GM18520 (cell line): ENCODE results near the gene HEYL.

Experiments
- ATAC-seq: cut with Tn5 transposase; IDR thresholded peaks from one replicate; pipeline ENCODE4 v1.9.1; 2021; ENCODE audit not compliant: unreplicated experiment

Gene HEYL

DNA sequence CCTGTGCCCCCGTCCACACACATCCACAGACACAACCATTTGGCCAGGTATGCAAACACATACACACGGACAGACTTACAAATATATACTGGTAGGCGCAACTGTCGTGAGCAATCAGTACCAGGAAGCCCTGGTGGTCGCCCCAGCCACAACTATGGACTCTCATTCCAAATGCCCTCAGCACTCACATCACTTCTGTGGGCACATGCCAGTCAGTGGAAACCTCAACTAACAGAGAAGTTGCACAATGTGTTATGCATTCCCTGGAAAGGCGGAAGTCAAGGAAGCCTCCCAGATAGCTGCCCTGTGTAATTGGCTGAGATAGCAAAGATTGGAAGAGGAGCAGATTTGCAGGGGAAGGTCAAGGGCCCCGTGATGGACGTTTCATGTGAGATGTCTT lies 1.4 kb upstream of the HEYL start:
- no peak for ATAC-seq

- ATAC-seq = no peak
Measured at GRCh38 chr1:39638965-39639304, 508 bp downstream of the HEYL start.

DNA sequence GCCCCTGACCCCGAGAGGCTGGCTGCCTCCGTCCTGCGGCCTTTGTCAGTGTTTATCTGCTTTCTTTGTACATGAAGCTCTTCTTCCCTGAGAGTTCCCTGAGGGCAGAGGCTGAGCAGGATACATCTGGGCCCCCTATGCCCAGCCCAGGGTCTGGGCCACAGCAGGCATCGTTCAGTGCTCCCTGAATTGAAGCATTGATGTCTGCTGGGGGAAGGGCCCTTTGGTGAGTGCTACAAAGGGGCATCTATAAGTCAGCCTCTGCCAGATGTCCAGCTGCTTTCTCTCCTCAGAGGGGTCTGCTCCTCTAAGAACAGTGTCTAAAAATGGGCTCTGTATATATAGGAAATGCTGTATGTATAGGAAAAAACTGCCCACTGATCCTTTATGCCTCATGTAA lies 2.1 kb downstream of the HEYL start:
- no peak for ATAC-seq

DNA sequence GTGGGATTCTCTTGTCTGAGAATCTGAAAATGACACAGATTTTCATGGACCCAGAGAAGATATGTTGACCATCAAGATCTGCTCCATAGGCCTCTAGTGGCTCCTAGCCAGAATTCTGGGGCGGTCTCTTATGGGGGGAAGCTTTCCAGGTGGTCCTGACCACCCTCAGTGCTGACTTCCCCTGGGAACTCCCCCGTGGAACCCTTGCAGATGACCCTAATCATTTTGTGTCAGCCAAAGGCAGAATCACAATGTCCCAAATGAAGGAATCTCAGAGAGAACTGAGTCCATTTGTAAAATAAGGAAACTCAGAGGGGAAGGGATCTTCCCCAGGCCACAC lies 3.6 kb downstream of the HEYL start:
- ATAC-seq = no peak

GRCh38 chr1:39635205-39635870 lies 4.1 kb downstream of the HEYL start:
- ATAC-seq = no peak

- no peak for ATAC-seq
Measured at GRCh38 chr1:39633422-39633821, 6.0 kb downstream of the HEYL start.

- no peak for ATAC-seq
Measured at GRCh38 chr1:39632682-39633417, 6.6 kb downstream of the HEYL start.

DNA sequence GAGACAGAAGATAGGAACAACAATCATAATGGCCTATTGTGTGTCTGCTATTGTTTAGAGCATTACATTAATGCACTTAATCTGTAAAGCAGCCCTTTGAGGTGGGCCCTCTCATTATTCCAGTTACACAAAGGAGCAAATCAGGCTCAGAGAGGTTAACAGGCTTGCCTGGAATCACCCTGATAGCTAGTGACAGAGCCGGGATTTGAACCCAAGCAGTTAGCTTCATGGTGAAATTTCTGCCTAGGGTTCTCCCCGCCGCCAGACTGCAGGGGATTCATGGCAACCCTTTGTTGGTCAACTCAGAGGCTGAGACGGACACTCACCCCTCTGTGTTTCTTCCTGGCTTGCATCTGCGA lies 7.1 kb downstream of the HEYL start:
- no peak for ATAC-seq

DNA sequence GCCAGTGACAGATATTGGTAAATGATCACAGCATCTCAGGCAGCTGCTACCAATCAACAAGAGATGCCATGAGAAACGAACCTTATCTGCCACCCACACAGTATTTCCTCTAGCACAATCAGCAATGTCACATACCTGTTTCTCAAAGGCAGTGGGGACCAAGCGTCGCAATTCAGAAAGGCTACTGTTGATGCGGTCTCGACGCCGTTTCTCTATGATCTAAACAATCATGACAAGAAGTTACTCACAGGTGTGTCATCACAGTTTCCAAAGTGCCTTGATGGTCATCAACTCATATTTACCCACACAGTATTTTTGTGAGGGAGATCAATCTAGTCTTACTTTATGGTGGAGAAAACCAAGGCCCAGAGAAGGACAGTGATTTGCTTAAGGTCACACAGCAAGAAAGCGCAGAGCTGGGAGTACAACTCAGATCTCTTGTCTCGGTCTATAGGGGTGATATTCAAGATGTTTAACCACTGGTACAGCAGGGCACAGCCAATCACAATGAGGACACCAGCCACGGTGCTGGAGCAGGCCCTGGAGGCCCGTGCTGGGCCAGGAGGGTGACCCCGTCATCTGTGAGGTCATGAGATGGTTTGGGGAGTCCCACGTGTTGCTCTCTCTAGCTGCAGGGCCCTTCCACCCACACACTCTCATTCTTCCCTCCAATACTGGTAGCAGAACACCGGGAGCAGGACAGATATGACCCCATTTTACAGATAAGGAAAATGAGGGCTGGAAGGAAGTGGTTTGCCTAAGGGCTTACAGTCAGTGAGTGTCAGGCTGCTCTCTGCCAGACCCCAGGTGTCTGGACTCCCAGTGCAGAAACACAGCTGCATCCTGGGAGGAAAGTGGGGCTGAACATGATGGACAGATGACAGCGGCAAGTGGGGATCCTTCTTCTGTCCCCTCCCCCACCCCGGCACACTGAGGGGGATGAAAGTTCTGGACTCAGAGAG lies 7.8 kb downstream of the HEYL start:
- ATAC-seq = no peak

GRCh38 chr1:39628807-39629350 lies 10.6 kb downstream of the HEYL start:
- no peak for ATAC-seq

DNA sequence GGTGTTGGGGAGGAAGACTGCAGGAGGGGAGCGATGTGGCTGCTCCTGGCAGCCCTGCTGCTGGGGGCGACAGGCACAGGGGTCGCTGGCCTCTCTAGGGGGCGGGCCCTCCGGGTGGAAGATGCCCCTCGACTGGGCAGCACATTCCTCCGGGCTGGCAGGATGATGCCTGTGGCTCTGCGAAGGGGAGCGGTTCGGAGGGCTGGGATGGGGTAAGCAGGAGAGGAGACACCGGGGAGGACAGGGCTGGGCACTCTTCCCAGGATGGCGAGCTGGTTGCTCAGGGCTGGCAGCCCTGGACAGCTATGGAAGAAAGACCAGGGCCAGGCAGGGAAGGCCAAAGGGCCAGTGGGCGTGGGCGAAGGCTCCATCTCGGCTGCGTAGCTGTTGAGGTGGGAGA lies 12.8 kb downstream of the HEYL start:
- ATAC-seq = no peak

- ATAC-seq = no peak
Measured at GRCh38 chr1:39625462-39626273, 13.8 kb downstream of the HEYL start.

DNA sequence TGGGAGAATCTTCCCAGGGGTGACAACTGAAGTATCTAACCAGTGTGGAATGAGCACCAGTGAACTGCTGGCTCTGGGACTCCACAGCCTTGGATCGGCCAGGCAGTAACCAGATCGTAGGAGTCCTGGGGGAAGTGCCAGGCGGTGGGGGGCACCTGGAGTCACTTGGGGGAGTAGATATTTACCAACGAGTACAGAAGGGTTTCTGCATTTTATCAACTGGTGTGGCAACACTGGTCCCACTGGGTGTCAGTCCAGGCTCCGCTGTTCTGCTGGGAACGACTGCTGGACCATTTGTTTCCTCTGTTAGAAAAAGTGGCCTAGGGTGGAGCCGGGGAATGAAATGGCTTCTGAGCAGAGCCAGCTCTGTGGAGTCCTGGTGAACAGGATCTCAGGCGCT lies 14.4 kb downstream of the HEYL start:
- no peak for ATAC-seq

- no peak for ATAC-seq
Measured at GRCh38 chr1:39623053-39623452, 16.4 kb downstream of the HEYL start.

DNA sequence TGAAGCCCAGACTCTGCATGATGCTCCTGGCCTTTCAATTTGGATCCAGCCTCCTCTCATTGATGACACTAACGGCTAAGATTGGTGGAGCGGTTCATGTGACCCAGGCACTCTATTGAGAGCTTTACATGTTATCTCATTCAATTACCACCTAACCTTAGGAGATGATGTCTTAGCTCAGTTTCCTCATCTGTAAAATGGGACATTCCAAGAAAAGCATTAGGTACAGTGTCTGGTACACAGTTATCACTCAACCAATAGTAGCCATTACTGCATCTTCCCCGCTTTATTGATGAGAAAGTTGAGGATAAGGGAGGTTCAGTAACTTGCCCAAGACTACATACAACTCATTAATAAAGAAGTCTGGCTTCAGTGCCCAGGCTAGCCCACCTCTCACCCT lies 17.0 kb downstream of the HEYL start:
- ATAC-seq = no peak

- no peak for ATAC-seq
Measured at GRCh38 chr1:39620659-39621165, 18.7 kb downstream of the HEYL start.

- ATAC-seq = no peak
Measured at GRCh38 chr1:39617488-39618049, 21.9 kb downstream of the HEYL start.

- ATAC-seq = no peak
Measured at GRCh38 chr1:39615086-39615673, 24.3 kb downstream of the HEYL start.

- no peak for ATAC-seq
Measured at GRCh38 chr1:39614488-39614887, 25.0 kb downstream of the HEYL start.

DNA sequence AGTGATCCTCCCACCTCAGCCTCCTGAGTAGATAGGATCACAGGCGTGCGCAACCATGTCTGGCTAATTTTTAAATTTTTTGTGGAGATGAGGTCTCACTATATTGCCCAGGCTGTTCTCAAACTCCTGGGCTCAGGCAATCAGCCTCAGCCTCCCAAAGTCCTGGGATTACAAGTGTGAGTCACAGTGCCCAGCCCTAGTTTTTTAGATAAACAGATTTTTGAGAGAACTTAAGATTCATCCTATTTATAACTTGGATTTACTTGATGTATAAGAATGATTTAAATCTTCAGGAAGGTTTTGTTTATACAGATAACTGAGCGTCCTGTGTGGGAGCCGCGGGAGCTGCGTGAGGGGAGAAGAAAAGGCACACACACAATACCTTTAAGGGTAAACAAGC lies 26.2 kb downstream of the HEYL start:
- no peak for ATAC-seq
